ENCODE measurements around the gene KCNG4.

The KCNG4 gene, protein sequence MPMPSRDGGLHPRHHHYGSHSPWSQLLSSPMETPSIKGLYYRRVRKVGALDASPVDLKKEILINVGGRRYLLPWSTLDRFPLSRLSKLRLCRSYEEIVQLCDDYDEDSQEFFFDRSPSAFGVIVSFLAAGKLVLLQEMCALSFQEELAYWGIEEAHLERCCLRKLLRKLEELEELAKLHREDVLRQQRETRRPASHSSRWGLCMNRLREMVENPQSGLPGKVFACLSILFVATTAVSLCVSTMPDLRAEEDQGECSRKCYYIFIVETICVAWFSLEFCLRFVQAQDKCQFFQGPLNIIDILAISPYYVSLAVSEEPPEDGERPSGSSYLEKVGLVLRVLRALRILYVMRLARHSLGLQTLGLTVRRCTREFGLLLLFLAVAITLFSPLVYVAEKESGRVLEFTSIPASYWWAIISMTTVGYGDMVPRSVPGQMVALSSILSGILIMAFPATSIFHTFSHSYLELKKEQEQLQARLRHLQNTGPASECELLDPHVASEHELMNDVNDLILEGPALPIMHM

GRCh38 chr16:84239909-84240308 is at the start of gene KCNG4:
KCNG4 (minus strand) TSS chr16:84240012; CDS start chr16:84237485, 2,527 bp downstream.
- DNase-seq = no peak

DNA sequence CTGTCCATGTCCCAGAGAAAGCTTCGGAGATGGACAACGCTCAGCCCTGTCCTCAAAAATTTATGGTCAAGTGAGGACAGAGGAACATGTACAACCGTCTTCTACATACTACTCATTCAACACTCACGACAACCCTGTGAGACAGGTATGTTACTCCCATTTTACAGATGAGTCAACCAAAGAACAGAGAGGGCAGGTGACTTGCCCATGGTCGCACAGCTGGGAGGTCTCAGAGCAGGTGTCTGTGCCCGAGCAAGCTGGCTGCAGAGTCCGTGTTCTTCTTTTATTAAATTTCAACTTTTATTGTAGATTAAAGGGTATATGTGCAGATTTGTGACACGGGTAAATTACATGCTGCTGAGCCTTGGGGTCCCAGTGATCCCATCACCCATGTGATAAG is 49.1 kb upstream of the KCNG4 start:
- DNase-seq = no peak

GRCh38 chr16:84286578-84287240 is 46.9 kb upstream of the KCNG4 start:
- peak; percentile 61 for DNase-seq

- DNase-seq = peak; percentile 53
These were observed 44.4 kb upstream of the KCNG4 start for GRCh38 chr16:84284154-84284722.

- DNase-seq = no peak
These were observed 43.7 kb upstream of the KCNG4 start for GRCh38 chr16:84283314-84284153.

DNA sequence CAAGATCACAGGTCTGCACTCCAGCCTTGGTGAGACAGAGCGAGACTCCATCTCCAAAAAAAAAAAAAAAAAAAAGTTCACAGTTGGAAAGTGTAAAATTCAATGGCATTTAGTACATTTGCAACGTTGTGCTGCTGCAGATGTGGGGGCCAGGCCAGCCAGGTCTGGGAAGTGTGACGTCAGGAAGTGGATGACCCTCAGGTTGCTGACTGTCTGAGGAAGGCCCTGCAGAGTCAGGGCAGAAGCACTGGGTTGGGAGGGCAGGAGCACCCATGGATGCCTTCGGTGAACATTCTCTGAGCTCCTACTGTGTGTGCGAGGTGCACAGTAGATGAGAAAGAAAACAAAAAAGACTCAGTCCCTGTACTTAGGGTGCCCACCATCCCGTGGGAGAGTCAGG is 42.7 kb upstream of the KCNG4 start:
- no peak for DNase-seq

DNA sequence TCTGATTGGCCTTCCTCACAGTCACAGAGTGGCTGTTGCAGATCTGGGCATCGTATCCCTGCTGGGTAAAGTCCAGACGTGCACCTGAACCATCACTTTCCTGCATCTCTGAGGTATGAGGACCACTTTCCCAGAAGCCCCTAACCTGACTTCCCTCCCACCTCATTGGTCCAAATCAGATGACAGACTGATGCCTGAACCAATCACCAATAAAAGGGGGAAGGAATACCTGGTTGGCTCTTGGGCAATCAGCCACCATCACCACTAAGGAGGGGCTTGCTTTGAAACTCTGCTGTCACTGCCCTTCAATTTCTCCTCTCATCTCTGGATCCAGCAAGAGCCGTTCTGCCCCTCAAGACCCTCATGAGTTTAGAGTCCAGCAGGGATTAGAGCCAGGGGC is 41.3 kb upstream of the KCNG4 start:
- DNase-seq = no peak

GRCh38 chr16:84279881-84280280 is 40.1 kb upstream of the KCNG4 start:
- no peak for DNase-seq

DNA sequence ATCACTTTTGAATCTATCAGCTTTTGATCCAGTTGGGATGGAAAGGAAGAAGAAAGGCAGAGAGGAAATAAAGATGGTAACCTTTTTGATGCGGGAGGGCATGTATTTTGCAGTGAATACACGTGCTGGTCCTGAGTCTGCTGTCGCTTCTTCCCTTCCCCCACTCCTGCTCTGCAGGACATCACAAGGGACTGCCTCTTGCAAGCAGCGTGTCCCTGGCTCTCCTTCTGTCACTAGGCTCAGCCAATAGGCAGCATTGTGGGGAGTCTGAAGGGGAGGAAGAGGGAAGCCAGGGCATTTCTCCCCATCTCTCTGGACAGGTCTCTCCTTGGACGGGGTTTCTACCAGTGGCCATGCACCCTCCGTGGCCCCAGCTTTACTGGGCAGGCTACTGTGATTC is 39.2 kb upstream of the KCNG4 start:
- no peak for DNase-seq

DNA sequence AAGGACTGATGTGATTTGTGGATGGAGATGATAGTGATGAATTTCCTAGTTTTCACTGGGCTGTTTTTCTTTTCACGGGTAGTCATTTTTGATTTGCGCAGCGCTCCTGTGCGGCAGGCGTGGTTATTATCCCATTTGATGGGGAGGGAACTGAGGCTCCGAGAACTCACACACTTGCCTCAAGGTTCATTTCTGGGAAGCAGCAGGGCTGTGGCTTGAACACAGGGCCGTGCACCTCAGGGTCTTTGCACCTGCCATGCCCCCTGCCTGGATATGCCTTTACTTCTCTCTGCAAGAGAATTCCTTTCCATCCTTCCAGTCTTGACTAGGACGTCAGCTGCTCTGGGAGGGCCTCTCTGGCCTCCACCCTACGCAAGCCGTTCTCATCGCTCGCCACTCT is 38.5 kb upstream of the KCNG4 start:
- DNase-seq = no peak

DNA sequence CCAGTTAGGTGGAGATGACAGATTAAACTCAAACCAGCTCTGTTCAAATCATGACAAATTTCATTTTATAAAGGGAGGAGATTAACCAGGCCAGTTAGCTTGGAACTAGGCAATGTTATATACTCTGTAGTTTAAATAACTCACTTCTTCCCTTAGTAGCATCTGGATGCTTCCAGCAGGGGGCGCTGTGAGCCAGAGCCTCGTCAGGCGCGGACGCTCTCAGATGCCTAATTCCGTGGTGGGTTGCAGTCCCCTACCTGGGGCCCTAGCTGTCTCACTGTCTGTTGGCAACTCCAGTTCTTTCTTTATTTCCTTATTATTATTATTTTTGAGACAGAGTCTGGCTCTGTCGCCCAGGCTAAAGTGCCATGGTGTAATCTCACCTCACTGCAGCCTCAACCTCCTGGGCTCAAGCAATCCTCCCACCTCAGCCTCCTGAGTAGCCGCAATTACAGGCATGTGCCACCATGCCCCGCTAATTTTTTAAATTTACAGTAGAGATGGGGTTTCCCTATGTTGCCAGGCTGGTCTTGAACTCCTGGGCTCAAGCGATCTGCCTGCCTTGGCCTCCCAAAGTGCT is 37.5 kb upstream of the KCNG4 start:
- no peak for DNase-seq

DNA sequence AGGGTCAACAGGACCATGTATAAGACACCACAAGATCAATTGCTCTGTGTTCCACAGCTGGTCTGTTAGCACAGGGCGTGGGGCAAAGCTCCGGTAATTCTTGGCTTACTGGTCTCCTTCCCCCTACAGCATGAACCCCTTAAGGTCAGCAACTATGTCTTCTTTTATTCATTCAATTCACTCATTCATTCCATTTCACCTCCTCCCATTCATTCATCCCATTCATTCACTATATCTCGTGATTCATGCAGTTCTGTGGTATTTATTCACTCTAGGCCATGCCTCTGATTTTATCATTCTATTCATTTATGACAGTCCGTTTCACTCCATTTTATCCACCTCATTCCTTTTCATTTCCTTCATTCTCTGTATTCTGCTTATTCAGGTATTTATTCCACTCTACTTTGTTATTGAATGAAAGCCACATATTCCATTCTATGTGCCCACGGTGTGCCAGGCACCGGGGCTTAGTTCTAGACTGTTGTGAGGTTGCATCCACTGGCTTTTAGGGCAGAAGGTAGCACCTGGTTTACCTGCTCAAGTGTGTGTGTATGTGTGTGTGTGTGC is 35.9 kb upstream of the KCNG4 start:
- no peak for DNase-seq

DNA sequence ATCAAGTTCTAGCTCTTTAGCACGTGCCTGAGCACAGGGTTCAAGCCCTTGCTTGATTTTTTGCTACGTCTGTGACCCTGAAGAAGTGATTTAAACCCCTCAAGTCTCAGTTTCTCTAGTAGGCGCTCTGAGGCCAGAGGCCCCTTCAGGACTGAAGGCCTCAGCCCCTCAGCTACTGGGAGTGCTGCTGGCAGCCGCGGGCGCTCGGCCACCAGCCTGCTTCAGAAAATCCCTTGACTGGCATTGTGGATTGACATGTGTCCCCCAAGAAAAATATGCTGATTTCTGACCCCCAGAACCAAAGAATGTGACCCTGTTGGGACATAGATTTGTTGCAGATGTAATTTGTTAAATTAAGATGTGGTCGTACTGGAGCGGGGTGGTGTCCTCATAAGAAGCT is 34.7 kb upstream of the KCNG4 start:
- no peak for DNase-seq

DNA sequence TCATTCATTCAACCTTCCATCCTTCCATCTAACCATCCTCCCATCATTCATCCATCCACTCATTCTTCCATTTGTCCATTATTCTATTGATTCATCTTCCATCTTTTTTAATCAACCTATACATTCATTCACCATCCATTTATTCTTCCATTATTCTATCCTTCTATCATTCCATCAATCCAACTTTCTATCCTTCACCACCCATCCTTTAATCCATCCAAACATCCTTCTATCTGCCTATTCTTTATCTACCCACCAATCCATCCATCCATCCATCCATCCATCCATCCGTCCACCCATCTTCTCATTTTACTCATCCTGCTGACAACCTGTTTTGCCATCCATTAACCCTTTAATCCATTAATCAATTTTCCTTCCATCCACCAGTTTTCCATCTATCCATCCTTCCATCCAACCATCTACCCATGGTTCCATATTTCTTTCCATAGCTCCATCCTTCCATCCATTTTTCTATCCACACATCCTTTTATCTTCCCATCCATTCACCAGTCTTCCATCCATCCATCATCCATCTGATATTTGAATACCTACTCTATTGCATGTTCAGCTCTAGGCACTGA is 33.0 kb upstream of the KCNG4 start:
- DNase-seq = no peak

GRCh38 chr16:84271866-84272265 is 32.1 kb upstream of the KCNG4 start:
- DNase-seq = no peak

DNA sequence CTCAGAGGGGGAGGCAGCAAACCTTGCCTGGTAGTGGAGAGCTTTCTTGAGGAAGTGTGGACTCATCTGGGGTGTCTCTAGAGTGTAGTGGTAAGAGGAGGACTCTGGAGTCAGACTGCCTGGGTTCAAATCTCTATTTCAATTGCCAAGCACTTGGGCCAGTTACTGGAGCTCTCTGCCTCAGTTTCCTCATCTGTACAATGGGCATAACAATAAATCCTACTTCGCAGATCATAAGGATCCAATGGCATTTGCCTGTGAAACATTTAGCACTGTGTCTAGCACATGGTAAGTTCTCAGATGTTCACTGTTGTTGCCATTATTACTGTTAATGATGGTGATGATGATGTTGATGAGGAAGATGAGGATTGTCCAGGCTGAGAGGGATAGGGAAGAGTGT is 31.2 kb upstream of the KCNG4 start:
- no peak for DNase-seq

- DNase-seq = no peak
These were observed 30.7 kb upstream of the KCNG4 start for GRCh38 chr16:84270531-84270930.

- DNase-seq = no peak
These were observed 30.3 kb upstream of the KCNG4 start for GRCh38 chr16:84270071-84270470.

- no peak for DNase-seq
These were observed 28.7 kb upstream of the KCNG4 start for GRCh38 chr16:84268291-84269040.

DNA sequence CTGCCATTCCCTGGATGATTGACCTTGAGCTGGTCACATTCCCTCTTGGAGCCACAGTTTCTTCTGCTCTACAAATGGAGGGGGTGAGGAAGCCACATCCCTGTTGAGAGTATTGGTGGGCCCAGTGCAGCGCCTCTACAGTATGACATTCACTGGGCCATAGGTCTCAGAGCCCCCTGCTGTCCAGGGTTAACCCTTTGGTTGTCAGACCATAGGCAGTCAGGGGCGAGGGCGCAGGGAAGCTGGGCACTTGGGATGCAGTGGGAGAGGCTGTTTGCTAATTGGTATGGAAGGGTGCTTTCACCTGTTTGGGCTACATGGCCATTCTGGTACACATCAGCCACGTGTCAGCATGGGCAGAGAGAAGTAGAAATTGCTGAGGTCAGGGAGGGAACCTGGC is 27.6 kb upstream of the KCNG4 start:
- DNase-seq = no peak

DNA sequence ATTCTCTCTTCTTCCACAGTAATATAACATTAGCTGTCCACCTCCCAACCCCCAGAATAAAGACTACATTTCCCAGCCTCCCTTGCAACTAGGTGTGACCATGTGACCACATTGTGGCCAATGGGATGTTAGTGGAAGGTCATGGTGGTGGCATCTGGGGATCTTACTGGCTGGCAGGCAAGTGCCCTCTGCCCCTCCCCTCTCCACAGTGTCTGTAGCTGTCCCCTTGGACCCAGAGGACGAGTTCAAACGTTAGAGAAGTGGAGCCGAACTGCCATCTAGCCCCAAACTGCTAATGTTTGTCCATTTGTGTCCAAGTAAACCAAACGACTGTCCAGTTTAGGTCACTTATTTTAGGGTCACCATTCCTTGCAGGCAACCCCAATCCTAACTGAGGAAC is 26.6 kb upstream of the KCNG4 start:
- DNase-seq = peak; percentile 51
